Esophagus (tissue), 2 donors: Measurements from ENCODE around the gene RCAN1. TPM values are rescaled to one million over a fixed set of nuclear protein-coding genes. Genes with fewer than 3 reads are reported as not detected.

Experiments used
- H3K27ac ChIP-seq, 2 donors: one replicate each; pipeline ENCODE4 v1.5.1; 2013; ENCODE audit warnings: low read depth in 2 of 2, mild to moderate bottlenecking in 2 of 2, inconsistent platforms in 1 of 2, low read length in 1 of 2, moderate library complexity in 1 of 2
- H3K27me3 ChIP-seq, 2 donors: one replicate each; pipeline ENCODE4 v1.6.1; 2013; ENCODE audit warnings: low read length in 2 of 2, control low read depth in 1 of 2, mild to moderate bottlenecking in 1 of 2; ENCODE audit not compliant: insufficient read depth in 2 of 2, control insufficient read depth in 1 of 2
- H3K36me3 ChIP-seq, 2 donors: one replicate each; pipeline ENCODE4 v1.6.1; 2013; ENCODE audit warnings: low read length in 1 of 2; ENCODE audit not compliant: control insufficient read depth in 2 of 2, insufficient read depth in 2 of 2
- H3K4me1 ChIP-seq, 2 donors: one replicate each; pipeline ENCODE4 v1.6.1; 2013; ENCODE audit warnings: low read length in 1 of 2; ENCODE audit not compliant: control insufficient read depth in 2 of 2, insufficient read depth in 2 of 2
- H3K4me3 ChIP-seq, 2 donors: one replicate each; pipeline ENCODE4 v1.5.1; 2013; ENCODE audit warnings: low read length in 2 of 2, mild to moderate bottlenecking in 2 of 2, low read depth in 1 of 2, moderate library complexity in 1 of 2
- H3K9me3 ChIP-seq, 2 donors: one replicate each; pipeline ENCODE4 v1.6.1; 2013; ENCODE audit warnings: mild to moderate bottlenecking in 2 of 2, low read depth in 1 of 2, low read length in 1 of 2, moderate library complexity in 1 of 2; ENCODE audit not compliant: control insufficient read depth in 2 of 2, insufficient read depth in 1 of 2
- WGBS, 2 donors: extraction: QIAGEN DNeasy Blood & Tissue Kit; methylation state at CpG; one replicate each; pipeline ENCODE4 v1.1.7; 2013; 5-methylcytosine and 5-hydroxymethylcytosine counted together
- polyA plus RNA-seq, 2 donors: library from polyadenylated mRNA; stranded (reverse); fragments of 200-250 nt; gene quantifications; one replicate each; pipeline ENCODE4 v1.2.3, GENCODE V29; 2013
- donor health status: healthy with polysubstance abuse.
- donor health status: Bipolar disorder and iron deficiency.

Gene RCAN1
- polyA plus RNA-seq, 2 donors: 6.4 to 9.9 TPM

DNA sequence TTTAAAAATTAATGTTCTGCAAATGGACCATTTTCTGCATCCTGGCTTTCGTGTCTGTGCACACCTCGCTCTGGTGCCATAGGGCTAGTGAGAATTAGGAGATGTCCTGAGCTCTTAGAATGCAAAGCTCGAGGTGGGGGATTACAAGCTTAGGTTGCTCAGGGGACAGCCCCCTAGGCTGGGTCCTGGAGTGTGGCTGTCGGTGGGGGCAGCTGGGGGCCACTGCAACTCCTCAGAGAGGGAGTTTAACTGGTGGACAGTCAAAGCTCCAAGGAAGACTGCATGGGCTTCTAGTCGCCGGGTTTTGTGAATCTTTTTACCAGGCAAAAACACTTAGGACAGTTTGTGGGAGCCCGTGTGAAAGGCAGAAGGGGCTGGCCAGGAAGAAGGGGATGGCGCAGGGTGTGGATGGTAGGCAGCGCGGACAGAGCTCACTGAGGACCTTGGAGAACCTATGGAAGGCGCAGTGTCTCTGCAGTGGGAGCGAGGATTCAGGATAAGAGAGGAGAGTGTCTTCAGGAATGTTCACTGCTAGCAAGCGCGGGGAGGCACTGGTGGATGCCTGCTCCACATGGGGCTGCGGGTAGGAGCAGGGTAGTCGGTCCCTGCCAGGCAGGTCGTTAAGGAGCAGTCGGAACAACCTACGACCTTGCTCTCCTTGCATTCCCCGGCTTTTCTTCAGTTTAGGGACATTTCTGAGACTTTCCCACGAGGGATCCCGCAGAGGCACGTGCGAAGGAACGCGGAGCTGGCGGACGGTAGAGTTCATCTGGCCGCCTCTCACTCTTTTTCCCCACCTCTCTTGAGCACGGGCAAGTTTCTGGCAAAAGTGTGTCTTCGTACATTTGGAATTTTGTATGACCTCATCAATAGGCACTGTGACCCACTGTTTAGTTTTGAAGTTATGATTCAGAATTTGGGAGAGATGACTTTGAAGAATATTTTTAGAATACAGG is 90.0 kb downstream of the RCAN1 start:
- H3K4me1 ChIP-seq: peaks cover 0 to 5% of the 10 kb centered on the region in 2 donors
- 69 to 73% methylated on average over 31 of the region's 31 CpGs for WGBS, 2 donors
- H3K9me3 ChIP-seq: no peaks in the 10 kb centered on the region
- H3K27me3 ChIP-seq: no peaks in the 10 kb centered on the region
- peak overlapping the region in 1 of 2 donors; percentile 14 for H3K27ac ChIP-seq
- peak overlapping the region in 1 of 2 donors; percentile 10 for H3K4me3 ChIP-seq
- no peaks in the 10 kb centered on the region for H3K36me3 ChIP-seq

DNA sequence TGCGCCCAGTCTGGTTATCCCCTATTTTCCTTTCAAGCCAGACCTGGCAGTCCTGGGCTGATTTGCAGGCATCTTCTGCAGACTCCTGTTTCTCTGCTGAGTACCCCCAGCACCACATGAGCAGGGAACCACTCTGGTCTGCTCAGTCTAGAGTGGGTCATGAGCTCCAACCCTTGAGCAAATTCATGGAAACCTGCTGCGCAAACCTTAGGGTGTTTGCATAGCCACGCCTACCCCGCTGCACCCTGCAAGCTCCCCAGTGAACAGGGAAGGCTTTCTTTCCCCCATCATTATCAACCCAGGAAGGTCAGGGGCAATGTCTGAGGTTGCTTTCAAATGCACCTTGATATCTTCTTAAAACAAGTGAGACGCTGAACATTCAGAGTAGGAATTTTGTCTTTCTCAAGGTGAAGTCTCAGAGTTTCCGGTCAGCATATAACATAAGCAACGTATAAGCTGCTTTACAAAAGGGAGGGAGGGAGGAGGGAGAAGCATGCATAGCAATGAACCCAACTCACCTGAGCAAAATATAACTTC is 91.8 kb downstream of the RCAN1 start:
- H3K4me1 ChIP-seq: peaks cover 0 to 5% of the 10 kb centered on the region in 2 donors
- 83 to 91% methylated on average over 7 of the region's 7 CpGs for WGBS, 2 donors
- no peaks in the 10 kb centered on the region for H3K27me3 ChIP-seq
- H3K36me3 ChIP-seq: no peaks in the 10 kb centered on the region
- H3K27ac ChIP-seq: no peak overlapping the region
- H3K4me3 ChIP-seq: no peak overlapping the region
- H3K9me3 ChIP-seq: no peaks in the 10 kb centered on the region

DNA sequence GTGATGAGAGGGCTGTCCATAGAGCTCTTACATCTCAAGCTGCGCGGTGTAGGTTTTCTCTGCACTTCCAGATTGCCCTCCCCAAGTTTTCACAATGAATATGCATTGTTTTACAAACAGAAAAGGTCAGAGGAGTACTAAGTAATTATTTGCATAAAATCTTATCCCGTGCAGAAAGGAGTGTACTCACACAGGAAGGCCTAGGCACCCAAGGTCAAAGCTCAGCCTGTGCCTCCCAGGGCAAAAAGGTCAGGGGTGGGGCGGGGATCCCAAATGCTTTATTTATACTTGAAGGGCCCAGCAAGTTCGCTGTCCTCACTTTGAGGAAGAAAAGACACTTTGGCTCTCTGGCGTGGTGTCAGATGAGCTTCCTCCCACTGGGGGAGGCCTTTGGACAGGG is 92.6 kb downstream of the RCAN1 start:
- H3K4me3 ChIP-seq: no peak overlapping the region
- H3K27ac ChIP-seq: no peak overlapping the region
- WGBS, 2 donors: 60 to 77% methylated on average over 6 of the region's 6 CpGs
- H3K36me3 ChIP-seq: no peaks in the 10 kb centered on the region
- H3K4me1 ChIP-seq: peaks cover 0 to 5% of the 10 kb centered on the region in 2 donors
- H3K27me3 ChIP-seq: no peaks in the 10 kb centered on the region
- no peaks in the 10 kb centered on the region for H3K9me3 ChIP-seq

DNA sequence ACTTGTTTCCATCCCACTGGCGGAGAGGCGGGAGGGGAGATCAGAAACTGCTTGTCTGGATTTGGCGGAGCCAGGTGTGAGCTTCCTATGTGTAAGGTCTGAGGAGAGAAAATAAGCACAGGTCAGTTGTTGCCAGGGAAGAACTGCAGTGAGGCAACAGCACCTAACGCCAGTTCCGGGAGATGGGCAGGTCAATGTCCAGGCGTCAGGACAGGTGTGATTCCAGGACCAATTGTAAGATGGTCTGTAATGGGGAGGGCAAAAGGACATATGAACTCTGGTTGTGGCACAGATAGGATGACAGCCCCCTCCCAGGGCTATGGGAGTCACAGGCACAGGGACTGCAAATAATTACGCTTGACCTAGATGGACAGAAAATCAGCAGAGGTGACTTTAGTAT is 93.4 kb downstream of the RCAN1 start:
- no peaks in the 10 kb centered on the region for H3K36me3 ChIP-seq
- H3K27me3 ChIP-seq: no peaks in the 10 kb centered on the region
- no peak overlapping the region for H3K27ac ChIP-seq
- H3K4me3 ChIP-seq: no peak overlapping the region
- peaks cover 0 to 5% of the 10 kb centered on the region in 2 donors for H3K4me1 ChIP-seq
- H3K9me3 ChIP-seq: no peaks in the 10 kb centered on the region
- 89 to 97% methylated on average over 7 of the region's 7 CpGs for WGBS, 2 donors

DNA sequence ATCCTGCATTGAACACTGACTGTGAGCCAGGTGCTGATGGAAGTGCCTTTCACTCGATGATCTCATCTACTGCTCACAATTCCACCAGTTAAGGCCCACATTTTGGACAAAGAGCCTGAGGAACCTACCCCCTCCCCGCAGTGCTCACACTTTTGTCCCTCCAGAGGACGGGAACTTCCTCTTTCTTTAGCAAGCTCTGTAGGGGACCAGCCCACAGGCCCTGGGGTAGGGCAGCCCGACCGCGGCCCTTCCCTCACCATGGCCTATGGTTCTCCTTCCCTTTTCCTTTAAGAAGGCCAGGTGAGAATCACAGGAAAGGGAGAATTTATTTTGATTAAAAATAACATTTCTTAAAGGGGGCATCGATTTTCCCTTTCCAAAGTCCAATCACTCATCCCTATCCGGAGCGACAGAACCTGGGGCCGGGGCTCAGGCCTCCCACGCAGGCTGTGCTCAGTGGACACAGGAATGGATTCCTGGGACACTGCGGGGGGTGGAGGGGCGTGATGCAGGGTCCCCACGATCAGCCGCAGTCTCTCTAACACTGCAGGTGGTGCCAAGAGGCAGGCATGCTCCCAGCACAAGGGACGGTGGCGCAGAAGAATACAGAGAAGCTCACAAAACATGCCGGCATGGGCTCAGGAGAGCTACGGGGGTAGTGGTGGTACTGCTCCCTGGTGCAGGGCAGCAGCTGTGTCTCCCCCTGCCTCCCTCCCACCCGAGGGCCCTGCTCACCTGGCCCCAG is 94.0 kb downstream of the RCAN1 start:
- no peaks in the 10 kb centered on the region for H3K36me3 ChIP-seq
- H3K4me3 ChIP-seq: no peak overlapping the region
- peaks cover 0 to 5% of the 10 kb centered on the region in 2 donors for H3K4me1 ChIP-seq
- no peaks in the 10 kb centered on the region for H3K9me3 ChIP-seq
- H3K27ac ChIP-seq: peak overlapping the region in 1 of 2 donors; percentile 5
- no peaks in the 10 kb centered on the region for H3K27me3 ChIP-seq
- WGBS, 2 donors: 92 to 93% methylated on average over 20 of the region's 20 CpGs

DNA sequence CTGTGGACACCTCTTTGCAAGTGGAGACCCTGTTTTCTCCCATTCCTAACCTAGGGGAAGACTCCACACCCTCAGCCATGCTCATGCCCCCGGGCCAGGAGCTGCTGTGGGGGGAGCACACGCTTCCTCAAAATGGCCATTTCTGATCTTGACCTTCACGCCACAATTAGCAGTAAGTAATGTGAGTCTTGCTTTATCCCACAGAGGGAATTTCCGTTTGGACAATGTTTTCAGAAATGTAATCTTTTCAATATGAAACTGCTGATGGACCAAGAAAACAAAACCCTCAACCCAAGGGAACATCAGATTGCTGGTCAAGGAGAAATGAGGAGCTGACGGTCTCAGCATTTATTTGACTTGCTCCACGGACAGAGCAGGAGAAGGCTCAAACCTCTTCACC is 94.6 kb downstream of the RCAN1 start:
- peak overlapping the region in 1 of 2 donors; percentile 5 for H3K27ac ChIP-seq
- peaks cover 0 to 5% of the 10 kb centered on the region in 2 donors for H3K4me1 ChIP-seq
- H3K9me3 ChIP-seq: no peaks in the 10 kb centered on the region
- no peaks in the 10 kb centered on the region for H3K27me3 ChIP-seq
- no peaks in the 10 kb centered on the region for H3K36me3 ChIP-seq
- H3K4me3 ChIP-seq: no peak overlapping the region
- 87 to 89% methylated on average over 6 of the region's 6 CpGs for WGBS, 2 donors

DNA sequence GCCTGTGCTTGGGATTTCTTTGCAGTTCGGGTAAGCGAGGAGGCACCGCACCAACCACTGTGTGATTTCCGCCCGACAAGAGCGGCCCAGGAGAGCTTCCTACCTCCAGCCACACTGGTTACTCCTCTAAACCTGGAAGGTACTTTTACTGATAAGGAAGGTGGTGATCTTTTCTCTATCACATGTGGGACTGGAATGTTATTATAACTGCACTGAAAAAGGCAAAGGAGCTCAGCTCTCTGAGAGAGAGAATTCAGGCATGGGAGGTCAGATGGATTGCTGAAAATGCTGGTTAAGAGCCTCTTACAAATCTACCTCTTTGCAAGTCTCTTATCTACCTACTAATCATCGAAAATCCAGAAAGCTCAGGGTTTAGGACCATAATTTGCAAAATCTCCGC is 95.2 kb downstream of the RCAN1 start:
- H3K36me3 ChIP-seq: no peaks in the 10 kb centered on the region
- peaks cover 0 to under 1% of the 10 kb centered on the region in 2 donors for H3K4me1 ChIP-seq
- no peaks in the 10 kb centered on the region for H3K9me3 ChIP-seq
- WGBS, 2 donors: 91 to 97% methylated on average over 8 of the region's 8 CpGs
- no peak overlapping the region for H3K4me3 ChIP-seq
- H3K27me3 ChIP-seq: no peaks in the 10 kb centered on the region
- H3K27ac ChIP-seq: no peak overlapping the region

DNA sequence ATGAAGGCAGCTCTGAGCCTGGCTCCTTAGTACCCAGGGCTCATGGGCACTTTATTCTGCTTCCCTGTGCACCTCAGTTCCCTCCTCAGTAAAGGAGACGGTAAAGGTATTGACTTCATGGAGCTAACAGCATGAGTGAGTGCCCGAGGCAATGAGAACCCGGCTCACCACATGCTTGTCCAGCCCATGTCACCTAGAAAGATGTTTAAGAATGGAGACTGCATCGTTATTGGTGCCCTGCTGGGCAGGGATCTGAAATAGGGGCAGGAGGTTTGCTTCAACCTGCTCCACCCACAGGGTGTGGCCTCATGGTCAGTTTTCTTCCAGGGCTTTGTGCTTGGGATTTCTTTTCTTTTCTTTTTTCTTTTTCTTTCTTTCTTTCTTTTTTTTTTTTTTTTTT is 95.9 kb downstream of the RCAN1 start:
- Histone ChIP-seq H3K36me3 (no peaks in the 10 kb centered on the region), H3K4me3 (no peak overlapping the region), H3K4me1 (no peaks in the 10 kb centered on the region), H3K27ac (no peak overlapping the region), H3K27me3 (no peaks in the 10 kb centered on the region), H3K9me3 (no peaks in the 10 kb centered on the region)
- 86% methylated on average over 4 of the region's 4 CpGs for WGBS, 2 donors

DNA sequence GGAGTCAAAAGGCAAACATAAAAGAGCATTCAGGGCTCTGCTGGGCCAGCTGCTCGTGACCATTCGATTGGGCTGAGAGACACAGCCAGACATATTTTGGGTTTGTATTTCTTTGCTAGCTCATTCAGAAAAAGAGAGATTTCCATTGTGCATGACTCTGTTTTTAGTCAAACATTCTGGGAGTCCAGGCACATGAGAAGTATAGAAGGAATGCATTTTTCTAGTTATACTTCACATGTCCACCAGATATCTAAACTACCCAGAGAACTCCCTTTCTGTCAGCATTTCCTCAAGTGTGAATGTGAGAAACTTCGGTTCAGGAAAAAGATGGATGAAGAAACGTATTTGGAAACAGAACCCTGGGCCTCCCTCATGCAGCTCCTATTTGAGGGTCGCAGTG is 96.6 kb downstream of the RCAN1 start:
- Histone ChIP-seq H3K4me3 (no peak overlapping the region), H3K27ac (no peak overlapping the region), H3K36me3 (no peaks in the 10 kb centered on the region), H3K4me1 (no peaks in the 10 kb centered on the region), H3K27me3 (no peaks in the 10 kb centered on the region), H3K9me3 (no peaks in the 10 kb centered on the region)
- 87 to 91% methylated on average over 5 of the region's 5 CpGs for WGBS, 2 donors
